HepG2 (cell line): ENCODE measurements around the gene FN1. TPM values are rescaled to one million over a fixed set of nuclear protein-coding genes. Genes with fewer than 3 reads are reported as not detected.

ENCODE experiments used
- ATM ChIP-seq: fragments of 450-650 bp; IDR thresholded peaks from 2 replicates; pipeline ENCODE4 v1.7.1; 2017; ENCODE audit warnings: mild to moderate bottlenecking, borderline replicate concordance
- FOXM1 ChIP-seq: sonication (generic); formaldehyde crosslinking; IDR thresholded peaks from 2 replicates; pipeline ENCODE4 v1.5.0; 2020; ENCODE audit warnings: missing genetic modification reagents
- MBD4 ChIP-seq: IDR thresholded peaks from 2 replicates; pipeline ENCODE4 v1.6.1; 2012; ENCODE audit warnings: low read length, inconsistent platforms, borderline replicate concordance
- POGZ ChIP-seq: sonication (generic); formaldehyde crosslinking; IDR thresholded peaks from 2 replicates; pipeline ENCODE4 v1.4.0; 2020; ENCODE audit warnings: mild to moderate bottlenecking, missing genetic modification reagents
- POLR2AphosphoS5 ChIP-seq: IDR thresholded peaks from 2 replicates; pipeline ENCODE4 v1.6.1; 2012; ENCODE audit warnings: low read depth, low read length
- ZBTB1 ChIP-seq: sonication (generic); formaldehyde crosslinking; IDR thresholded peaks from 2 replicates; pipeline ENCODE4 v1.4.0; 2020; ENCODE audit warnings: missing genetic modification reagents, borderline replicate concordance
- ZBTB8A ChIP-seq: sonication (generic); formaldehyde crosslinking; IDR thresholded peaks from 2 replicates; pipeline ENCODE4 v1.4.0; 2020; ENCODE audit warnings: mild to moderate bottlenecking, low read depth, missing genetic modification reagents, borderline replicate concordance
- ZKSCAN5 ChIP-seq: sonication (generic); formaldehyde crosslinking; IDR thresholded peaks from 2 replicates; pipeline ENCODE4 v1.5.1; 2020; ENCODE audit warnings: mild to moderate bottlenecking, missing genetic modification reagents
- ZNF124 ChIP-seq: sonication (generic); formaldehyde crosslinking; IDR thresholded peaks from 2 replicates; pipeline ENCODE4 v1.4.0; 2020; ENCODE audit warnings: missing genetic modification reagents
- ZNF234 ChIP-seq: sonication (generic); formaldehyde crosslinking; conservative IDR thresholded peaks from 2 replicates; pipeline ENCODE4 v1.5.1; 2020; ENCODE audit warnings: mild to moderate bottlenecking, missing genetic modification reagents
- ZNF256 ChIP-seq: sonication (generic); formaldehyde crosslinking; conservative IDR thresholded peaks from 2 replicates; pipeline ENCODE4 v1.4.0; 2020; ENCODE audit warnings: missing genetic modification reagents
- ZNF333 ChIP-seq: sonication (generic); formaldehyde crosslinking; IDR thresholded peaks from 2 replicates; pipeline ENCODE4 v1.4.0; 2020; ENCODE audit warnings: mild to moderate bottlenecking, missing genetic modification reagents, borderline replicate concordance
- ZNF562 ChIP-seq: sonication (generic); formaldehyde crosslinking; IDR thresholded peaks from 2 replicates; pipeline ENCODE4 v1.8.0; 2022; ENCODE audit warnings: missing genetic modification reagents, borderline replicate concordance
- polyA plus RNA-seq, 8 experiments: library from polyadenylated mRNA; depleted of rRNA in 3 of 8; stranded (reverse) in 7 of 8; unstranded in 1 of 8; fragments of >200 nt; fragmentation: Illumina TruSeq in 4 of 8; extraction: Trizol in 4 of 8; gene quantifications; 2 replicates each; pipeline versions ENCODE4 v1.2.1 to v1.2.3, GENCODE V29; 2011 to 2016; ENCODE audit warnings: low read depth in 4 of 8, missing spikeins in 1 of 8, mixed read lengths in 1 of 8; ENCODE audit not compliant: insufficient read depth in 1 of 8
- total RNA-seq, 5 experiments: library from RNA; depleted of rRNA; stranded (reverse); fragments of >200 nt; fragmentation: Illumina TruSeq; extraction: Trizol; gene quantifications; 2 replicates each; pipeline ENCODE4 v1.2.3, GENCODE V29; 2016; ENCODE audit warnings: low read depth in 1 of 5
- TF ChIP-seq, protein P1 (sequence below): sonication (generic); formaldehyde crosslinking; IDR thresholded peaks from 2 replicates; pipeline ENCODE4 v1.4.0; 2020; ENCODE audit warnings: missing genetic modification reagents, borderline replicate concordance
- TF ChIP-seq, protein P2 (sequence below): sonication (generic); formaldehyde crosslinking; IDR thresholded peaks from 2 replicates; pipeline ENCODE4 v1.5.0; 2020; ENCODE audit warnings: mild to moderate bottlenecking, missing genetic modification reagents
- TF ChIP-seq, protein P3 (sequence below), 2 experiments: sonication (generic) in 1 of 2; formaldehyde crosslinking in 1 of 2; IDR thresholded peaks; 2 replicates each; pipeline versions ENCODE4 v1.4.0 to v1.6.1; 2016 to 2020; ENCODE audit warnings: borderline replicate concordance in 1 of 2, low read depth in 1 of 2, mild to moderate bottlenecking in 1 of 2, missing genetic modification reagents in 1 of 2
- TF ChIP-seq, protein P4 (sequence below): IDR thresholded peaks from 2 replicates; pipeline ENCODE4 v1.6.1; 2016; ENCODE audit warnings: low read depth

The FN1 gene
- total and polyA plus RNA-seq, 2 of the 13 experiments (the other 11 are each of a cell fraction or from before 2014, with no cell fraction given), result 1,847 to 6,471 TPM

DNA sequence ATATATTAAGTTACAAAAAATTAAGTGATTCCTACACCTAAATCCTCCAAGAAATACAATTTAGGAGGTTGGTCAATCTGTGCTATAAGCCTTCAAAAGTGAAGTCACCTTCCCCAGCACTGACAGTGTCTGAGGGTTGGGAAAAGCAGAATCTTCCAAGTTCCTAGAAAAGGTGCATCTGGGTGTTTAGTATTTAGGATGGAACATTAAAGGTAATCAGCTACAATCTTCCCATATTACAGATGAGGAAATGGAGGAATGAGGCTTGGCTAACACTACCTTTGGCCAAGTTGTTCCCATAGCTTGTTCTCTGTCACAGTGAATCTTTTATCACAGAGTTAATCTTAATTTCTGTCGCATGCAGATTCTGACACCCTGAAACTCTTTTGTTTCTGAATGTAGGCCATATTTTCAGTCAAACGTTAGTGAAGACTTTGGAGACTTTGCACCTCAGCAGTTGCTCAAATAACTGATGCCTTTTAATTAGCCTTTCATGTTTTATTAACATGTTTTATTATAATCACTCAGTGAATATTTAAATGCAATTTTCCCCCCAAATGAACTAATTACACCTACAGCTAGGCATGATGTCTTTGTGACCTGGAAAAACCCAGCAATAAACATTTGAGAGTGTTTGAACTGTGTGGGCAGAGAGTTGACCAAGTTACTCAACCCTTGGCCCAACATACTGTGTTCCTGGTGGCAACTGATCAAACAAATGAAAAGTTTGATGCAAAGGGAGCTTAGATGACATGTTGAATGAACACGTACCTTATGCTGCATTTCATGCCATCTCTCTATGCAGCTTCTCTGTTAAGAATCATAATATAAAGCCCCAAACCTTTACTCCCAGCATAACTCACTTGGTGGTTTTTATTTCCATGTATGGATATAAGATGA is 17.6 kb downstream of the FN1 start (continued):
- TF ChIP-seq FOXM1 (CRISPR knock-in tag) (no peak), ATM (no peak), POGZ (CRISPR knock-in tag) (no peak), POLR2AphosphoS5 (peak; percentile 60), MBD4 (peak; percentile 62; the same call in 1 of the 2 replicates), ZNF333 (CRISPR knock-in tag) (no peak), ZNF562 (CRISPR knock-in tag) (no peak), ZBTB8A (CRISPR knock-in tag) (peak; percentile 20; the same call in 1 of the 2 replicates), ZBTB1 (CRISPR knock-in tag) (no peak), ZNF256 (no peak), ZNF234 (no peak), ZKSCAN5 (CRISPR knock-in tag) (no peak), ZNF124 (CRISPR knock-in tag) (no peak)
- TF ChIP-seq, protein P1, sequence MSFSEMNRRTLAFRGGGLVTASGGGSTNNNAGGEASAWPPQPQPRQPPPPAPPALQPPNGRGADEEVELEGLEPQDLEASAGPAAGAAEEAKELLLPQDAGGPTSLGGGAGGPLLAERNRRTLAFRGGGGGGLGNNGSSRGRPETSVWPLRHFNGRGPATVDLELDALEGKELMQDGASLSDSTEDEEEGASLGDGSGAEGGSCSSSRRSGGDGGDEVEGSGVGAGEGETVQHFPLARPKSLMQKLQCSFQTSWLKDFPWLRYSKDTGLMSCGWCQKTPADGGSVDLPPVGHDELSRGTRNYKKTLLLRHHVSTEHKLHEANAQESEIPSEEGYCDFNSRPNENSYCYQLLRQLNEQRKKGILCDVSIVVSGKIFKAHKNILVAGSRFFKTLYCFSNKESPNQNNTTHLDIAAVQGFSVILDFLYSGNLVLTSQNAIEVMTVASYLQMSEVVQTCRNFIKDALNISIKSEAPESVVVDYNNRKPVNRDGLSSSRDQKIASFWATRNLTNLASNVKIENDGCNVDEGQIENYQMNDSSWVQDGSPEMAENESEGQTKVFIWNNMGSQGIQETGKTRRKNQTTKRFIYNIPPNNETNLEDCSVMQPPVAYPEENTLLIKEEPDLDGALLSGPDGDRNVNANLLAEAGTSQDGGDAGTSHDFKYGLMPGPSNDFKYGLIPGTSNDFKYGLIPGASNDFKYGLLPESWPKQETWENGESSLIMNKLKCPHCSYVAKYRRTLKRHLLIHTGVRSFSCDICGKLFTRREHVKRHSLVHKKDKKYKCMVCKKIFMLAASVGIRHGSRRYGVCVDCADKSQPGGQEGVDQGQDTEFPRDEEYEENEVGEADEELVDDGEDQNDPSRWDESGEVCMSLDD (CRISPR knock-in tag), result no peak
- TF ChIP-seq, protein P2, sequence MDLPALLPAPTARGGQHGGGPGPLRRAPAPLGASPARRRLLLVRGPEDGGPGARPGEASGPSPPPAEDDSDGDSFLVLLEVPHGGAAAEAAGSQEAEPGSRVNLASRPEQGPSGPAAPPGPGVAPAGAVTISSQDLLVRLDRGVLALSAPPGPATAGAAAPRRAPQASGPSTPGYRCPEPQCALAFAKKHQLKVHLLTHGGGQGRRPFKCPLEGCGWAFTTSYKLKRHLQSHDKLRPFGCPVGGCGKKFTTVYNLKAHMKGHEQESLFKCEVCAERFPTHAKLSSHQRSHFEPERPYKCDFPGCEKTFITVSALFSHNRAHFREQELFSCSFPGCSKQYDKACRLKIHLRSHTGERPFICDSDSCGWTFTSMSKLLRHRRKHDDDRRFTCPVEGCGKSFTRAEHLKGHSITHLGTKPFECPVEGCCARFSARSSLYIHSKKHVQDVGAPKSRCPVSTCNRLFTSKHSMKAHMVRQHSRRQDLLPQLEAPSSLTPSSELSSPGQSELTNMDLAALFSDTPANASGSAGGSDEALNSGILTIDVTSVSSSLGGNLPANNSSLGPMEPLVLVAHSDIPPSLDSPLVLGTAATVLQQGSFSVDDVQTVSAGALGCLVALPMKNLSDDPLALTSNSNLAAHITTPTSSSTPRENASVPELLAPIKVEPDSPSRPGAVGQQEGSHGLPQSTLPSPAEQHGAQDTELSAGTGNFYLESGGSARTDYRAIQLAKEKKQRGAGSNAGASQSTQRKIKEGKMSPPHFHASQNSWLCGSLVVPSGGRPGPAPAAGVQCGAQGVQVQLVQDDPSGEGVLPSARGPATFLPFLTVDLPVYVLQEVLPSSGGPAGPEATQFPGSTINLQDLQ (CRISPR knock-in tag), result no peak
- TF ChIP-seq, protein P3, sequence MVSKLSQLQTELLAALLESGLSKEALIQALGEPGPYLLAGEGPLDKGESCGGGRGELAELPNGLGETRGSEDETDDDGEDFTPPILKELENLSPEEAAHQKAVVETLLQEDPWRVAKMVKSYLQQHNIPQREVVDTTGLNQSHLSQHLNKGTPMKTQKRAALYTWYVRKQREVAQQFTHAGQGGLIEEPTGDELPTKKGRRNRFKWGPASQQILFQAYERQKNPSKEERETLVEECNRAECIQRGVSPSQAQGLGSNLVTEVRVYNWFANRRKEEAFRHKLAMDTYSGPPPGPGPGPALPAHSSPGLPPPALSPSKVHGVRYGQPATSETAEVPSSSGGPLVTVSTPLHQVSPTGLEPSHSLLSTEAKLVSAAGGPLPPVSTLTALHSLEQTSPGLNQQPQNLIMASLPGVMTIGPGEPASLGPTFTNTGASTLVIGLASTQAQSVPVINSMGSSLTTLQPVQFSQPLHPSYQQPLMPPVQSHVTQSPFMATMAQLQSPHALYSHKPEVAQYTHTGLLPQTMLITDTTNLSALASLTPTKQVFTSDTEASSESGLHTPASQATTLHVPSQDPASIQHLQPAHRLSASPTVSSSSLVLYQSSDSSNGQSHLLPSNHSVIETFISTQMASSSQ (IDR thresholded peaks at IDR 0.05; ENCODE audit: low read depth), result peak; percentile 65; the same call in 1 of the 2 replicates
- TF ChIP-seq, protein P3 (CRISPR knock-in tag; IDR thresholded peaks at IDR 0.05; ENCODE audit: borderline replicate concordance), result peak; percentile 59; the same call in 1 of the 2 replicates
- TF ChIP-seq, protein P4, sequence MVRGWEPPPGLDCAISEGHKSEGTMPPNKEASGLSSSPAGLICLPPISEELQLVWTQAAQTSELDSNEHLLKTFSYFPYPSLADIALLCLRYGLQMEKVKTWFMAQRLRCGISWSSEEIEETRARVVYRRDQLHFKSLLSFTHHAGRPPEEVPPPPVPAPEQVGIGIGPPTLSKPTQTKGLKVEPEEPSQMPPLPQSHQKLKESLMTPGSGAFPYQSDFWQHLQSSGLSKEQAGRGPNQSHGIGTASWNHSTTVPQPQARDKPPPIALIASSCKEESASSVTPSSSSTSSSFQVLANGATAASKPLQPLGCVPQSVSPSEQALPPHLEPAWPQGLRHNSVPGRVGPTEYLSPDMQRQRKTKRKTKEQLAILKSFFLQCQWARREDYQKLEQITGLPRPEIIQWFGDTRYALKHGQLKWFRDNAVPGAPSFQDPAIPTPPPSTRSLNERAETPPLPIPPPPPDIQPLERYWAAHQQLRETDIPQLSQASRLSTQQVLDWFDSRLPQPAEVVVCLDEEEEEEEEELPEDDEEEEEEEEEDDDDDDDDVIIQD (CRISPR knock-in tag), result peak; percentile 53; the same call in 1 of the 2 replicates
